RPMI8226 (cell line): ENCODE results near the gene SAP30L.

Experiments used
- DNase-seq: peaks from one replicate; pipeline ENCODE4 v3.0.0-alpha.2; 2015

SAP30L gene

DNA sequence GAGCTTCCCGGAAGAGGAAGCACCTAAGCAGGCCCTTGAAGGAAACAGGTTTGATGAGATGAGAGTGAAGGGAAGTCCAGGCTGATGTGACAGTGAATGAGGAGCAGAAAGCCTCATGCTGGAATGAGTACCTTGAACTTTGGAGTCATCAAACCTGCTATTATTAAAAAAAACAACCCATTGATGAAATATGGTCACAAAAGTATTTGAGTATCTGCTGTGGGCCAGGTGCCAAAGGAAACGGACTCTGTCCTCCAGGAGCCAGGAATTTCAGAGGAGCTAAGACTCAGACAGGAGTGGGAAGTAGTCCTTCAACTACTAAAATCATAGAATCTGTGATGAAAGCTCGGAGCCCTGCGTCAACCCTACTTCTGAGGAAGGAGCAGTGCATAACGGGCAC is 20.4 kb downstream of the SAP30L start:
- DNase-seq, result no peak

DNA sequence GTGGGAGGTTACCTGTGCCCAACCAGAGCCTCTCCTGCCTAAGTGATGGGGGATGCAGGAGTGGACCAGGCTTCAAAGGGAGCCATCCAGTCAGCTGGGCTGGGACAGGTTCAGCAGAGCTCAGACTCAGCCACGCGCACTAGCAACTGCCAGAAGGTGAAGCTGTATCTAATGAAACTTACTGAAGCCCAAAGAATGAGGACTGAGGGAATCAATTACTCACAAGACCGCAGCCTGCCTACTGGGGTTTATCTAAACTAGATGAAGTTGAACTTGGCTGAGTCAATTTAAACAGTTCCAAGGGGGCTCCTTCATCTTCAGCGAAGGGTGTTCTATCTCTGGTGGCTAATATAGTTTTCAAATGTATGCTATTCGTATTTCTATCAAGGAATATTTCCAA is 20.9 kb downstream of the SAP30L start:
- no peak for DNase-seq

GRCh38 chr5:154467655-154468354 is 22.0 kb downstream of the SAP30L start:
- DNase-seq, result peak; percentile 81

- no peak for DNase-seq
Observed at GRCh38 chr5:154470137-154470536, 24.3 kb downstream of the SAP30L start.

- no peak for DNase-seq
Observed at GRCh38 chr5:154470947-154471870, 25.4 kb downstream of the SAP30L start.

- no peak for DNase-seq
Observed at GRCh38 chr5:154472871-154473580, 27.2 kb downstream of the SAP30L start.

DNA sequence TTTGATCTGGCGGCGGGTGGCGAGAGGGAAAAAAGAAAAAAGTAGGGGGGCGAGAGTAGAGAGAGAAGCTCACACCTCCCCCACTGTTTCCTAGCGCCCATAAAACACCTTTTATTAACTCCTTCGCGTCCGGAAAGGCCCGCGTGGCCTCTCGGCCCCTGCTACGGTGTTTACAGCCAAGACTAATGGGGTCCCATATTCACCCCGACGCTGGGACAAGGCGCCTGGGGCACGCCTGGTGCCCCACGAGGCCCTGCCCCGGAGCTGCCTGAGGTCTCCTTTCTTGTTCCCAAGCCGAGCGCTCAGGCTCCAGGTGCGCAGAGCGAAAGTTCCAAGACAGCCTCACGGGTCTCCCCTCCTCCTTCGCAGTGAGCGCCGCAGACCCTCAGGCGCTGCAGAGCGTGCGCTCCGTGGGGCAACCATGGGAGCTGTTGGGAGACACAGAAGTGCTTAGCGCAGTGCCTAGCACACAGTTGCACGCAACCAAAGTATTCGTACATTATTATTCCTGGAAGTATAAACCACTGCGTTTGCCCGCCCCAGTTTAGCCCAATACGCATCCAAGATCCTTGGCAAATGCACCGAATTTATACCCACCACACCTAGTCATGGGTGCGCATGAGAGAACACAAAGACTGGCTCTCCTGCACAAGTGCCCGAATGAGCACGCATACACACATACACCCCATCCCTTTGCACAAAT is 27.9 kb downstream of the SAP30L start:
- no peak for DNase-seq

DNA sequence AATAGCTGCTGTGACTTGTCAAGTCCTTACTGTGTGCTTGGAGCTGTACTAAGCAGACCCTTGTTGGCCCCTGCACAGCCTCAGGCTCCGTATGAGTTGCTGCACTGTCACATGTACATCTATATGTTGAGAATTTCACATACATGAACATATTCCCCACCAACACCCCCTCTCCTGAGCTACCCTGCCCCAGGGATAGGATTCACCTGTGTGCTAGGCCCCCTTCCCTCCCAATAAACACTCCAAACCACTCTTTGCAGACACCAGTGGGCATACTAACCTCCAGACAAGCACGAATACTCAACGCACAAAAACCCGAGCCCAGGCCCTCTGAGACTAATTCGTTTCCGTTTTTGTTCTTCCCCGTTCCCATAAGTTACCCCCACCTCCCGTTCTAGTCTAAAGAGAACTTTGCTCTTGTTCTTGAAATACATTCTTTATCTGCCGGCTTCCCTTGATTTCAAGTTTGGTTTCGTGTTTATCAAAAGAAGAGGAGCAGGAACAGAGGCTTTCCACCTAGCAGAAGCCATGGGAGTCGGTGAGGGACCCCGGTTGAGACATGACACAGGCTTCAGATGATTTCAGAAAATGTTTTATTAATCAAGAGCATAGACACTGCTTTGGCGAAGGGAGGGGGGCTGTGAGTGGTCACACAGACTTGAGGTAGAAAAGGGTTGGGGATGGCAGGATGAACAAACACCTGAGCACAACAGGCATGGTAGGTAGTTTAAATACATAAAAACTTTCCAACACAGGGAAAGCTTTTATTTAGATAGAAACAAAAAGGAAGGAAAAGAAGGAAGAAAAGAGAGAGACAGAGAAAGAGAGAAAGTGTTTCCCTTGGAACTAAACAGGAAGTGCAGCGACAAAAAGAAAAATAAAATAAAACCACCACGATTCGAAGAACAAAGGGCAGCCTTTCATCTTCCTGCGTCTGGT is 28.9 kb downstream of the SAP30L start:
- no peak for DNase-seq

DNA sequence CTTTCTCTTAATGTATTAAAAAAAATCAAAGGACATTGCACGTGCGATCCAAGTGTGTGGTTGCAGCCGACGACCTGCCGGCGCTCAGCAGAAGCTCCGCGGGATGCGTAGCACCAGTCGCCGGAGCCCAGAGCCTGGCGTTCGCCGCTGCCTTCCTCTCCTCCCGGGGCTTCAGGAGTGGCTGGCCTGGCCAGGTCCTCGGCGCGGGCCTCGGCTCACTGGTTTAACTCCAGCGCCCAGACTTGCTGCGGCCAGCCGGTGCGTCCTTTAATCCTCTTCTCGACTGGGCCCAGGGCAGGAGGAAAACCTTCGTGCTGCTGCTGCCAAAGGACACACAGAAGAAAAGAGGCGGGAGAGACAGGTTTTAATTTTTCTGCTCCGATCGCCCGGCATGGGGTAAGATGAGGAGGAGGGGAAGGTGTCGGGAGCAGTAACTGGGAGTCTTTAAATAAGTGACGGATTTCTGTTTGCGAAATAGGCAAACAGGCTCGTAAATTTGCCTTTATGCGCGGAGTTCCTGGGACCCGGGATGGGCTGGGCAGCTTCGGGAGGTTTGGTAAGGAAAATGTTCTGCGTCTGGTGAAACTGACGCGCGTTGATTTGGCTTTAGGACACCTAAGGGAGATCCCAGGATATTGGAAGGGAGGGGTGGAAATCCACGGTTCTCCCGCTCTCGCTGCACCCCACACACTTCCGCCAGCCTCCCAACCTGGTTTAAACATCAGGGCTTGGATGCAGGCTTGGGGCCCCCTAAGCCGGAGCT is 30.0 kb downstream of the SAP30L start:
- DNase-seq, result peak; percentile 11

- no peak for DNase-seq
Observed at GRCh38 chr5:154476354-154477205, 30.8 kb downstream of the SAP30L start.

DNA sequence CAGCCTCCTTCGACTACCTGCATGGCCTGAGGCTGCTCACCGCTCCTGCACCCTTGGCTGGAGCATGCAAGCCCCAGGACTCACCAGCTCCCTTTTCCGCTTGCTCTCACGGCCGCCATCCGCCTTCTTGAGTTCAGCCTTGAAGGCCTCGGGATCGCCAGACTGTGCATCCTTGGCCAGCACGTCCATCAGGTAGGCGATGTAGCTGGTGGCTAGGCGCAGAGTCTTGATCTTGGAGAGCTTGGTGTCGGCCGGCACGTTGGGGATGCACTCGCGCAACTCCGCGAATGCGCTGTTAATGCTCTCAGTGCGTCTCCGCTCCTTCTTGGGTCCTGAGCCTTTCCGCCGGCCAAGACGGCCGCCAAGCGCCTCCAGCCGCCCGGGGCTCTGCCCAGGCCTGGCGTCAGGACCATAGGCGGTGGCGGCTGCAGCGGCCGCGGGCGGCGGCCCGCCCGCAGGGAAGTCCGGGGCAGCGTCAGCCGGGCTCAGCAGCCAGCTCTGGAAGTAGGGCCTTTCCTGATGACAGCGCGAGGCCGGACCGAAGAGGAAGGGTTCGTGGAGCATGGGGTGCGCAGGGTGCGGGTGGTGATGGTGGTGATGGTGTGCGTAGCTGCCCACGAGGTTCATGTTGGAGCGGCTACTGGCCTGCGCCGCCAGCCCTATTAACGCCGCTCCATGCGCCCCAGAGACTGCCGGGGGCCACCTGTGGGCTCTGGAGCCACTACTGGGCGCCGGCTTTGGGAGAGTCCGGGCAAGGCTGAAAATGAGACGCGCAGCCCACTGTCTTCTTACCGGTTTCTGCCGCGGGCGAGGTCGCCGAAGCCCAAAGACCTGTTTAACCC is 31.8 kb downstream of the SAP30L start:
- DNase-seq, result no peak

DNA sequence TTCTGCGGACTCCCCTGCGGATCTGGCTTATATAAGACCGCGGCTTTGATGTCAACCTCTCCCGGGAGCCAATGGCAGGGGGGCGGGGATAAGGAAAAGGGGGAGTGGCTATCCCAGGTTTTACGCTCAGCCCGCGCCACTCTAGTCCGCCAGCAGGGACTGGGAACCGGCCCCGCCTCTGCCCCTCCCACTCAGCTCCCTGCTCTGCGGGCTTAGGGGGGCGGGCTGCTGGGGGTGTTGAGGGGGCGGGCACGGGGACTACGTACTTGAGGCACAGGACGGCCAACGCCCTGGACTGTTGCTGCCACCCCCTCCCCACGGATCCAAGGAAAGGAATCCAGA is 32.4 kb downstream of the SAP30L start, which contains the start of gene HAND1:
Gene HAND1, minus strand, starts transcription at position 4 of the 342 bp plus-strand sequence. CDS start 219 bp downstream, outside the sequence.
- no peak for DNase-seq

- DNase-seq, result no peak
Observed at GRCh38 chr5:154478752-154479159, 33.0 kb downstream of the SAP30L start.

DNA sequence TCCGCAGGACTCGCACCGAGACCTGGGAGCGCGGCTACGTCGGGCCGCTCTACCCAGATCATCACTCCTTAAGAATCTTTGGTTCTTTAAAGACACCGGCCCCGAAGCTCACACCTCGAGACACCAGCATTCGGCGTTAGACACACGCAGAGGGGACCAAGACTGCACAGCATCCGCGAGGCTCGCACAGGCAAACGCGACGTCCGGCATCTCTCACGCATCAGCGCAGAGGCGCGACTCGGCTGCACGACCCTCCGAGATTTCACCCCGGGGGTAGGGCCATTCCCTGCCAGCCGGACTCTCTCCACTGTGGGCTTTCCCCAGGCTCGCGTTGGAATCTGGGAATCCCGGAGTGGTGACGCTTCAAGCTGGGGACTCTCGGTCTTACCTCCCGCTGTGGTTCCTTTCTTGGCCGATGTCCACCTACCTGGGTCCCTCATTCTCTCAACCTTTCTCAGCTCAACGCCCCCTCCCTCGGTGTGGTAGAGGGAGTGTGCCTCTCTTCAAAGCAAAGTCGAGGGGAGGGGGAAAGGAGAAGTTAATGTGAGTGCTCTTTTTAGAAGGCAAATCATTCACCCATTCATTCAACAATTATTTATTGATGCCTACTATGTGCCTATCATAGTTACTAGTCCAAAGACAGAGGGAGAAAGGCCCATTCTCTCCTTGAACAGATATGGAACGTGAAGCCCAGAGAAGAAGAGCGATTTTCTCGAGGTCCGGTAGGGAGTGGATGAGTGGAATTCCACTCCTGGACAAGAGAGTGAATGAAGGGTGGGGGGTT is 33.6 kb downstream of the SAP30L start:
- no peak for DNase-seq

DNA sequence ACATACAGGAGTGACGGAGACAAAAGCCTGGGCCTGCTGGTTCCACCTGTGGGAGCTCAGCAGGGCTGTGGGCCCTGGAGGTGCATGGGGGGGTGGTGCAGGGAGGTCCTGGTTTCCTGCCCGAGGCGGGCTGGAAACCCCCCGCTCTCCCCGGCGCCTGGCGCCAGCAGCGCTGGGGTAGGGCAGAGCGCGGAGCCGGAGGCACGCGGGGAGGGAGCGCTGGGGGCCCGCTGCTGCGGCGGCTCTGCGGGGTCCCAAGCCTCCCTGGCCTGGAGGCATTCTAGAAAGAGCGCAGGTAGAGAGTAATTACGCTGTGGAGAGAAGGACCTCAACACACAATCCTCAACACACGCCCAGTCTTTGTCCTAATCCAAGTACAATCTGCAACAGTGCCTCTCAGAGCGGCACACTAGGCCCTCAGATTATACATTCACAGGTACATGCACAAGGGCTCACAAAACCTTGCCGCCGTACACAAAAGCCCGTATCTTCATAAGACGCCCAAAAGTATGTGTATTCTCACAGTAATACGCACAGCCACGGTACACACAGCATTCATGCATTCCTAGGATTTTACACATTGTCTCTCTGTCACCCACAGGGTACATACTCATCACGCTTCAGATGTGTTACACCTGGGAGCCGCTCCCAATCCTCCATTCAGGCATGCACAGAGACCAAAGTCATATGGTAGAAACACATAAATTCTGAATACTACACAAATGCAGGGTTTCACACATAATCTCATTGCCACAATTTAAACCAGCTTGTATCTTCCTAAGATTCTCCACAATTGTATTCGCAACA is 34.4 kb downstream of the SAP30L start:
- DNase-seq, result no peak

DNA sequence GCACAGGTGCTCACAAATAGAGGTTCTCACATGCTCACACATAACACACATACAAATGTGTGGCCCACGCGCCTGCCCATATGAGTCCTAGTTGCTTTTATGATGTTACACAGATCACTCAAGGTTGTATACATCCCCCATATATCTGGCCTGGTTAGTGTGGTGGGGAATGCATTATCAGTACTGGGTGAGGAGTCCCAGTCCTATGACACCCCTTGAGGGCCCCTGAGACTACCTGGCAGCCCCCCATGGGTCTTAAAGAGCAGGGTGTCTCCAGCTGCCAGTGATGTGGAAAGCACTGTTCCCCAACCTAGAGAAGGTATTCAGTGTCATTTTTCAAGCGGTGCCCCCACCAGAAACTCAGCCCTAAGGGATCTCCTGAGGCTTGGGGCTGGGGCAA is 35.0 kb downstream of the SAP30L start:
- DNase-seq, result no peak
